Measurements from ENCODE around the gene DHX34. TPM values are rescaled to one million over a fixed set of nuclear protein-coding genes. Genes with fewer than 3 reads are reported as not detected.

Gene DHX34
- polyA plus RNA-seq, 3 donors: 3.4 to 34.4 (median 3.8) TPM

GRCh38 chr19:47405197-47405550 lies 56.1 kb downstream of the DHX34 start:
- no CpG with 5 or more reads among the region's 4 CpGs for WGBS (ENCODE audit: insufficient coverage)
- H3K36me3 ChIP-seq (replicated peaks in 1 of 2; ENCODE audit: control insufficient read depth in 1 of 2, insufficient read depth in 2 of 2, low read length in 2 of 2): no peaks in the 10 kb centered on the region
- H3K4me1 ChIP-seq (ENCODE audit: control insufficient read depth in 1 of 2, insufficient read depth in 2 of 2, low read length in 2 of 2): no peaks in the 10 kb centered on the region
- Mint-ChIP-seq H3K4me3 (no peak overlapping the region), H3K27ac (no peak overlapping the region), H3K4me1 (no peaks in the 10 kb centered on the region), H3K9me3 (peaks cover 0 to 4% (median 0%) of the 10 kb centered on the region in 7 donors), H3K27me3 (ENCODE audit: low read depth in 3 of 3) (peaks cover 42 to 62% (median 43%) of the 10 kb centered on the region in 3 donors), H3K36me3 (no peaks in the 10 kb centered on the region)
- no peaks in the 10 kb centered on the region for H3K9me3 ChIP-seq (replicated peaks in 1 of 2; ENCODE audit: control insufficient read depth in 1 of 2, insufficient read depth in 1 of 2, low read length in 2 of 2)
- intact Hi-C loops (cut with micrococcal nuclease): no loop called here
- H3K9ac ChIP-seq (ENCODE audit: insufficient read depth, low read length, poor library complexity, severe bottlenecking): no peak overlapping the region
- H3K79me2 ChIP-seq (ENCODE audit: insufficient read depth, low read length): no peaks in the 10 kb centered on the region
- H3K4me2 ChIP-seq (replicated peaks; ENCODE audit: extremely low read depth, low read length, poor library complexity, severe bottlenecking): no peak overlapping the region
- no peaks in the 10 kb centered on the region for H4K20me1 ChIP-seq (ENCODE audit: insufficient read depth, low read length)
- H3K27ac ChIP-seq (ENCODE audit: low read depth in 1 of 2, low read length in 2 of 2): no peak overlapping the region
- no peak overlapping the region for H3K4me3 ChIP-seq (replicated peaks in 1 of 3; ENCODE audit: low read depth in 2 of 3, low read length in 3 of 3)
- peaks cover 7 to 20% of the 10 kb centered on the region in 2 donors for H3K27me3 ChIP-seq (ENCODE audit: control insufficient read depth in 2 of 2, insufficient read depth in 2 of 2, low read length in 2 of 2)
- no peak for DNase-seq
- TF ChIP-seq, protein P1, sequence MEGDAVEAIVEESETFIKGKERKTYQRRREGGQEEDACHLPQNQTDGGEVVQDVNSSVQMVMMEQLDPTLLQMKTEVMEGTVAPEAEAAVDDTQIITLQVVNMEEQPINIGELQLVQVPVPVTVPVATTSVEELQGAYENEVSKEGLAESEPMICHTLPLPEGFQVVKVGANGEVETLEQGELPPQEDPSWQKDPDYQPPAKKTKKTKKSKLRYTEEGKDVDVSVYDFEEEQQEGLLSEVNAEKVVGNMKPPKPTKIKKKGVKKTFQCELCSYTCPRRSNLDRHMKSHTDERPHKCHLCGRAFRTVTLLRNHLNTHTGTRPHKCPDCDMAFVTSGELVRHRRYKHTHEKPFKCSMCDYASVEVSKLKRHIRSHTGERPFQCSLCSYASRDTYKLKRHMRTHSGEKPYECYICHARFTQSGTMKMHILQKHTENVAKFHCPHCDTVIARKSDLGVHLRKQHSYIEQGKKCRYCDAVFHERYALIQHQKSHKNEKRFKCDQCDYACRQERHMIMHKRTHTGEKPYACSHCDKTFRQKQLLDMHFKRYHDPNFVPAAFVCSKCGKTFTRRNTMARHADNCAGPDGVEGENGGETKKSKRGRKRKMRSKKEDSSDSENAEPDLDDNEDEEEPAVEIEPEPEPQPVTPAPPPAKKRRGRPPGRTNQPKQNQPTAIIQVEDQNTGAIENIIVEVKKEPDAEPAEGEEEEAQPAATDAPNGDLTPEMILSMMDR (IDR thresholded peaks at IDR 0.05): no peak
- H2AFZ ChIP-seq (ENCODE audit: insufficient read depth, low read depth, low read length, poor library complexity, severe bottlenecking): no peak overlapping the region

DNA sequence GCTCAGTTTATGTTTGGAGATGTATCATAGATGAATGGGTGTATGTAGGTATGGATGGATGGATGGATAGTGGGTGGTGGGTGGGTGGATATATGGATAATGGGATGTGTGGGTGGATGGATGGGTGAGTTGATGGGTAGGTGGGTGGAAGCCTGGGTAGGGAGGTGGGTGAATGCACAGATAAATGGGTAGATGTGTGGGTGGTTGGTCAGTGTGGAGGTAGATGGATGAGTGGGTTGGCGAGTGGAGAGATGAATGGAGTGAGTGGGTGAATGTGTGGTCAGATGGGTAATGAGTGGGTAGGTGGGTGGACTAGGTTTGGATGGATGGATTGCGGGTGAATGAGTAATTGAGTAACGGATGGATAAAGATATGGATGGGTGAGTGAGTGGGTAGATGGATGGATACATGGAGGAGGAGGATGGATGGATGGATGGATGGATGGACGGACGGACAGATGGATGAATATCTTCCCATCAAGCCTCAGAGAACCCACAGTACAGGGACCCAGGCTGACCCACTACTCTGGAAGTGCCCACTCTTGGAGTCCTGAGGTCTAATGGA lies 56.8 kb downstream of the DHX34 start:
- TF ChIP-seq, protein P1 (IDR thresholded peaks at IDR 0.05): no peak
- H3K4me1 ChIP-seq (ENCODE audit: control insufficient read depth in 1 of 2, insufficient read depth in 2 of 2, low read length in 2 of 2): no peaks in the 10 kb centered on the region
- Mint-ChIP-seq H3K4me1 (no peaks in the 10 kb centered on the region), H3K27me3 (ENCODE audit: low read depth in 3 of 3) (peaks cover 44 to 63% (median 46%) of the 10 kb centered on the region in 3 donors), H3K27ac (no peak overlapping the region), H3K4me3 (peak overlapping the region in 1 of 2 donors; percentile 59), H3K36me3 (no peaks in the 10 kb centered on the region), H3K9me3 (peaks cover 0 to 4% (median 0%) of the 10 kb centered on the region in 7 donors)
- DNase-seq: no peak
- H3K27me3 ChIP-seq (ENCODE audit: control insufficient read depth in 2 of 2, insufficient read depth in 2 of 2, low read length in 2 of 2): peaks cover 7 to 20% of the 10 kb centered on the region in 2 donors
- no peak overlapping the region for H3K9ac ChIP-seq (ENCODE audit: insufficient read depth, low read length, poor library complexity, severe bottlenecking)
- H3K9me3 ChIP-seq (replicated peaks in 1 of 2; ENCODE audit: control insufficient read depth in 1 of 2, insufficient read depth in 1 of 2, low read length in 2 of 2): no peaks in the 10 kb centered on the region
- H3K4me3 ChIP-seq (replicated peaks in 1 of 3; ENCODE audit: low read depth in 2 of 3, low read length in 3 of 3): no peak overlapping the region
- intact Hi-C loops (cut with micrococcal nuclease): no loop called here
- no peak overlapping the region for H3K4me2 ChIP-seq (replicated peaks; ENCODE audit: extremely low read depth, low read length, poor library complexity, severe bottlenecking)
- H3K27ac ChIP-seq (ENCODE audit: low read depth in 1 of 2, low read length in 2 of 2): no peak overlapping the region
- 94% methylated on average over 1 of the region's 5 CpGs for WGBS (ENCODE audit: insufficient coverage)
- no peaks in the 10 kb centered on the region for H3K36me3 ChIP-seq (replicated peaks in 1 of 2; ENCODE audit: control insufficient read depth in 1 of 2, insufficient read depth in 2 of 2, low read length in 2 of 2)
- no peaks in the 10 kb centered on the region for H3K79me2 ChIP-seq (ENCODE audit: insufficient read depth, low read length)
- H4K20me1 ChIP-seq (ENCODE audit: insufficient read depth, low read length): no peaks in the 10 kb centered on the region
- no peak overlapping the region for H2AFZ ChIP-seq (ENCODE audit: insufficient read depth, low read depth, low read length, poor library complexity, severe bottlenecking)
